Measurements from ENCODE around the gene ITIH2. TPM values are rescaled to one million over a fixed set of nuclear protein-coding genes. Genes with fewer than 3 reads are reported as not detected.
"Not testable (repeated sequence)": the region's sequence is repeated elsewhere in the genome, so short reads cannot be mapped to it uniquely, and the experiment has no call there.

The ITIH2 gene
- total RNA-seq, 2 experiments from 2014 or later: not detected

DNA sequence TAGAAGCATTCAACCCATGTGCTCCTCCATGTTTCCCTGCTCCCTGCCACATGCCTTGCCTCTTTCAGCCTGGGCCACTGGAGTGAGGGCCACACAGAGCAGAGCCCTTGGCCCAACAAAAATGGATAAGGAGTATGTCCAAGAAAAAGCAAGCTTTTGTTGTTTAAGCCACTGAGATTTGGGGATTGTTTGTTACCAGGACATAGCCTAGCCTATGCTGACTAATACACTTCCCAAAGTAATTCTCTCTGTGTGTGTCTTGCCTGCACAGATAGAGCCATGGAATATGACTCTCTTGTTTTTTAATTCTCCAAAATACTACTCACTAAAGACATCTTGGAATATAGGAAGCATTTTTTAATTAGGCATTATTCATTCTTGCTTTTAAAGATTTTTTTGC lies 13.5 kb upstream of the ITIH2 start:
- H3K4me3 ChIP-seq (ENCODE audit: low read depth, low read length, poor library complexity, severe bottlenecking): no peak overlapping the region
- CTCF ChIA-PET (ENCODE audit: unreplicated experiment): no interaction called here
- TF ChIP-seq CTCF (conservative IDR thresholded peaks at IDR 0.05; ENCODE audit: low read length) (no peak), EZH2phosphoT487 (IDR thresholded peaks at IDR 0.05; ENCODE audit: borderline replicate concordance, low read depth, low read length) (no peak)
- H3K4me1 ChIP-seq (ENCODE audit: insufficient read depth, low read length, poor library complexity, severe bottlenecking): no peaks in the 10 kb centered on the region
- H2AFZ ChIP-seq (ENCODE audit: low read length): no peak overlapping the region
- H3K4me2 ChIP-seq (ENCODE audit: low read length): no peak overlapping the region
- H3K27ac ChIP-seq (ENCODE audit: low read depth, low read length, poor library complexity, severe bottlenecking): no peak overlapping the region
- intact Hi-C loops (cut with micrococcal nuclease; ENCODE audit: unreplicated experiment): loop anchor here (5.0 kb wide), 1 partner anchor 267 kb away; no protein-coding TSS in a partner anchor
- POLR2A ChIA-PET: no interaction called here
- DNase-seq (ENCODE audit: low spot score): no peak
- 0 out of 2 replicates have a peak, but pooled peaks cover 11% of the 10 kb centered on the region for H3K9me3 ChIP-seq (ENCODE audit: low read length)
- no peaks in the 10 kb centered on the region for H3K9me2 ChIP-seq (ENCODE audit: insufficient read depth, low read length)
- no peaks in the 10 kb centered on the region for H3K36me3 ChIP-seq (ENCODE audit: insufficient read depth, low read length)
- no peaks in the 10 kb centered on the region for H3K79me2 ChIP-seq (ENCODE audit: insufficient read depth, low read depth, low read length)
- no peaks in the 10 kb centered on the region for H4K20me1 ChIP-seq (ENCODE audit: insufficient read depth, low read length)
- no TSS peak for BruUV-seq (replicated peaks)

DNA sequence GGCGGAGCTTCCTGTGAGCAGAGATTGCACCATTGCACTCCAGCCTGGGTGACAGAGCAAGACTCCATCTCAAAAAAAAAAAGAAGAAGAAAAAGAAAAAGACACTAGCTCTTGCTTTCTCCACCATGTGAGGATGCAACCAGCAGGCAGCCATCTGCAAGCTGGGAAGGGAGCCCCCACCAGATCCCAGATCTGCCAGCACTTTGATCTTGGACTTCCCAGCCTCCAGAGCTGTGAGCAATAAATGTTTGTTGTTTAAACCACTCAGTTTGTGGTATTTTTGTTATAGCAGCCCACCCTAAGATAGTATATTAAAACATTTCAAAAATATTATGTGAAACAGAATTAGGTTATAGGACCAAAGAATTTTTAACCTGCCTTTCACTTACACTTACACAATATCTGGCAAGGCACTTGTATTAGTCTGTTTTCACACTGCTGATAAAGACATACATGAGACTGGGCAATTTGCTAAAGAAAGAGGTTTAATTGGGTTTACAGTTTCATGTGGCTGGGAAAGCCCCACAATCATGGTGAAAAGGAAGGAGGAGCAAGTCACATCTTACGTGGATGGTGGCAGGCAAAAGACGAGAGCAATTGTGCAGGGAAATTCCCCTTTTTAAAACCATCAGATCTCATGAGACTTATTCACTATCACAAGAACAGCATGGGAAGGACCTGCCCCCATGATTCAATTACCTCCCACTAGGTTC lies 12.1 kb upstream of the ITIH2 start:
- BruUV-seq (replicated peaks); H2AFZ ChIP-seq (ENCODE audit: low read length); H3K79me2 ChIP-seq (ENCODE audit: insufficient read depth, low read depth, low read length); H3K36me3 ChIP-seq (ENCODE audit: insufficient read depth, low read length); POLR2A ChIA-PET; H3K9me2 ChIP-seq (ENCODE audit: insufficient read depth, low read length); H3K27ac ChIP-seq (ENCODE audit: low read depth, low read length, poor library complexity, severe bottlenecking); H3K4me1 ChIP-seq (ENCODE audit: insufficient read depth, low read length, poor library complexity, severe bottlenecking); H3K4me3 ChIP-seq (ENCODE audit: low read depth, low read length, poor library complexity, severe bottlenecking); H4K20me1 ChIP-seq (ENCODE audit: insufficient read depth, low read length); intact Hi-C loops (cut with micrococcal nuclease; ENCODE audit: unreplicated experiment); H3K4me2 ChIP-seq (ENCODE audit: low read length); DNase-seq (ENCODE audit: low spot score); CTCF ChIA-PET (ENCODE audit: unreplicated experiment): not testable (repeated sequence)
- H3K9me3 ChIP-seq (ENCODE audit: low read length): 0 out of 2 replicates have a peak, but pooled peaks cover 11% of the 10 kb centered on the region

GRCh38 chr10:7692368-7692767 lies 10.7 kb upstream of the ITIH2 start:
- H3K4me2 ChIP-seq (ENCODE audit: low read length); BruUV-seq (replicated peaks); H3K4me3 ChIP-seq (ENCODE audit: low read depth, low read length, poor library complexity, severe bottlenecking); H2AFZ ChIP-seq (ENCODE audit: low read length); H3K9me2 ChIP-seq (ENCODE audit: insufficient read depth, low read length); H3K79me2 ChIP-seq (ENCODE audit: insufficient read depth, low read depth, low read length); H3K27ac ChIP-seq (ENCODE audit: low read depth, low read length, poor library complexity, severe bottlenecking); DNase-seq (ENCODE audit: low spot score); POLR2A ChIA-PET; H3K4me1 ChIP-seq (ENCODE audit: insufficient read depth, low read length, poor library complexity, severe bottlenecking); intact Hi-C loops (cut with micrococcal nuclease; ENCODE audit: unreplicated experiment); H3K36me3 ChIP-seq (ENCODE audit: insufficient read depth, low read length); H4K20me1 ChIP-seq (ENCODE audit: insufficient read depth, low read length); CTCF ChIA-PET (ENCODE audit: unreplicated experiment): not testable (repeated sequence)
- H3K9me3 ChIP-seq (ENCODE audit: low read length): 0 out of 2 replicates have a peak, but pooled peaks cover 11% of the 10 kb centered on the region

- CTCF ChIA-PET (ENCODE audit: unreplicated experiment); H3K79me2 ChIP-seq (ENCODE audit: insufficient read depth, low read depth, low read length); BruUV-seq (replicated peaks); H3K36me3 ChIP-seq (ENCODE audit: insufficient read depth, low read length); POLR2A ChIA-PET; H3K27ac ChIP-seq (ENCODE audit: low read depth, low read length, poor library complexity, severe bottlenecking); H4K20me1 ChIP-seq (ENCODE audit: insufficient read depth, low read length); H3K4me3 ChIP-seq (ENCODE audit: low read depth, low read length, poor library complexity, severe bottlenecking); H2AFZ ChIP-seq (ENCODE audit: low read length); H3K9me2 ChIP-seq (ENCODE audit: insufficient read depth, low read length); H3K4me2 ChIP-seq (ENCODE audit: low read length); H3K4me1 ChIP-seq (ENCODE audit: insufficient read depth, low read length, poor library complexity, severe bottlenecking); intact Hi-C loops (cut with micrococcal nuclease; ENCODE audit: unreplicated experiment); DNase-seq (ENCODE audit: low spot score): not testable (repeated sequence)
- H3K9me3 ChIP-seq (ENCODE audit: low read length): 0 out of 2 replicates have a peak, but pooled peaks cover 11% of the 10 kb centered on the region
These were observed 9.9 kb upstream of the ITIH2 start for GRCh38 chr10:7693194-7693593.

Data from OCI-LY7 (cell line).